NCI-H526 (cell line): ENCODE results near the gene PLXNA2.

Source experiments
- DNase-seq, 2 experiments: peaks; one replicate each; lab custom pipeline; 2025; lab: John Stamatoyannopoulos, UW

PLXNA2 gene

GRCh38 chr1:207995576-207995975 is 248.6 kb downstream of the PLXNA2 start:
- no peak for DNase-seq

- peak in 1 of 2 experiments; percentile 19 for DNase-seq
Measured at GRCh38 chr1:207993477-207994445, 250.4 kb downstream of the PLXNA2 start.

GRCh38 chr1:207992677-207993236 is 251.4 kb downstream of the PLXNA2 start:
- no peak for DNase-seq

GRCh38 chr1:207991583-207992026 is 252.6 kb downstream of the PLXNA2 start:
- DNase-seq: no peak

GRCh38 chr1:207990876-207991582 is 253.2 kb downstream of the PLXNA2 start:
- DNase-seq: no peak

- no peak for DNase-seq
Measured at GRCh38 chr1:207990455-207990854, 253.7 kb downstream of the PLXNA2 start.

- no peak for DNase-seq
Measured at GRCh38 chr1:207988326-207989165, 255.6 kb downstream of the PLXNA2 start.

GRCh38 chr1:207987164-207987563 is 257.0 kb downstream of the PLXNA2 start:
- DNase-seq: no peak

GRCh38 chr1:207985996-207986395 is 258.2 kb downstream of the PLXNA2 start:
- DNase-seq: no peak

GRCh38 chr1:207984831-207985572 is 259.2 kb downstream of the PLXNA2 start:
- no peak for DNase-seq

GRCh38 chr1:207983044-207983635 is 261.0 kb downstream of the PLXNA2 start:
- no peak for DNase-seq

- peak in 1 of 2 experiments; percentile 16 for DNase-seq
Measured at GRCh38 chr1:207981976-207982375, 262.2 kb downstream of the PLXNA2 start.

GRCh38 chr1:207978441-207978840 is 265.7 kb downstream of the PLXNA2 start:
- DNase-seq: no peak

- DNase-seq: no peak
Measured at GRCh38 chr1:207977876-207978275, 266.3 kb downstream of the PLXNA2 start.

- DNase-seq: no peak
Measured at GRCh38 chr1:207973898-207974568, 270.2 kb downstream of the PLXNA2 start.

GRCh38 chr1:207972337-207972736 is 271.8 kb downstream of the PLXNA2 start:
- DNase-seq: no peak
